Tibial artery (tissue), 4 donors: Measurements from ENCODE around the gene MAP3K7CL.

ENCODE experiments used
- DNase-seq, 2 donors: peaks; one replicate each; pipeline ENCODE4 v3.0.0-alpha.2; 2019
- H3K27ac ChIP-seq, 2 donors: fragments of 200-600 bp; sonication (generic) in 1 of 2; 1 replicate in 1 of 2; 2 replicates in 1 of 2; pipeline ENCODE4 v1.5.1; 2018 to 2019; ENCODE audit warnings: mild to moderate bottlenecking in 1 of 2
- H3K27me3 ChIP-seq, 2 donors: fragments of 200-600 bp; sonication (generic) in 1 of 2; one replicate each; pipeline versions ENCODE4 v1.5.1 to v1.6.0; 2016 to 2019
- H3K36me3 ChIP-seq, 3 donors: fragments of 200-600 bp; sonication (generic) in 2 of 3; one replicate each; pipeline ENCODE4 v1.5.1; 2016 to 2019; ENCODE audit warnings: mild to moderate bottlenecking in 2 of 3
- H3K4me1 ChIP-seq, 4 donors: fragments of 200-600 bp; sonication (generic) in 2 of 4; 1 replicate in 3 of 4; 2 replicates in 1 of 4; pipeline ENCODE4 v1.5.1; 2016 to 2019
- H3K4me3 ChIP-seq, 2 donors: fragments of 200-600 bp; sonication (generic) in 1 of 2; 1 replicate in 1 of 2; 2 replicates in 1 of 2; pipeline ENCODE4 v1.5.1; 2018 to 2019; ENCODE audit warnings: mild to moderate bottlenecking in 2 of 2
- H3K9me3 ChIP-seq, 3 donors: fragments of 200-600 bp; sonication (generic) in 1 of 3; one replicate each; pipeline ENCODE4 v1.5.1; 2016 to 2019
- CTCF ChIP-seq, 2 experiments: fragments of 200-600 bp in 1 of 2; fragments of 450-650 bp in 1 of 2; IDR thresholded peaks; one replicate each; pipeline ENCODE4 v1.5.1; 2017 to 2019; ENCODE audit warnings: antibody characterized with exemption in 2 of 2, mild to moderate bottlenecking in 1 of 2, moderate library complexity in 1 of 2
- intact Hi-C: fragments of 100-400 bp; cut with DNase I; formaldehyde crosslinking; loops from one replicate; pipeline ENCODE4 v1.15.0; 2023; ENCODE audit warnings: low total_unique reads

The MAP3K7CL gene

DNA sequence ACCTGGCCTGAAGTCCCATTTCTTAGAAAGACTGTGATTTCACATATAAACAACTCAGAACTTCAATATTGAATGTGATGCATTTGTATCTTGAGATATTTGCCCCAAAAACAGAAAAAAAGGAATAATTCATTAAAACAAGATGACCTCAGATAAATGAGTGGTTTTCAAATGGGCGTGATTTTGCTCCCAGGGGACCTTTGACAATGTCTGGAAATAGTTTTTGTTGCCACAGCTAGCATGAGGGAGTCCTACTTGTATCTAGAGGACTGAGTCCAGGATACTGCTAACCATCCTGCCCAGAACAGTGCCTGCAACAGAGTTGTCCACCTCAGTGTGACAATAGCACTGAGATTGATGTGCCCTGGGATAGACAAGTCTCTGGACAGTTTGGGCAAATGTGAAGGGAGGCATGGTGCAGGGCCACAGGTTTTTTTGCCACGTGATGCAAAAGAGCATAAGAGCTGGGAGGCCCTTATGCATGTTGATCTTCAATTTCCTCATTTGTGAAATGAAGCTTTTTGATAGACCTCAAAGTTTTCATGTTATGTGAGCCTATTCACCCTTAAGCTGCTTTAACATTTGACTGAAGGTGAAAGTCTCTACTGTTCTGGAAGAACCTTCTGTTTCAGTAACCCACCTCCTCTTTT, 46.2 kb downstream of the MAP3K7CL start:
- intact Hi-C loops, result no loop called here
- no peak for DNase-seq
- Histone ChIP-seq H3K4me1 (peaks cover 0 to 23% (median 21%) of the 10 kb centered on the region in 4 donors), H3K27me3 (no peaks in the 10 kb centered on the region), H3K9me3 (no peaks in the 10 kb centered on the region), H3K27ac (peak overlapping the region; percentile 44 to 60), H3K36me3 (no peaks in the 10 kb centered on the region), H3K4me3 (no peak overlapping the region)
- TF ChIP-seq CTCF (IDR thresholded peaks at IDR 0.05), result no peak

DNA sequence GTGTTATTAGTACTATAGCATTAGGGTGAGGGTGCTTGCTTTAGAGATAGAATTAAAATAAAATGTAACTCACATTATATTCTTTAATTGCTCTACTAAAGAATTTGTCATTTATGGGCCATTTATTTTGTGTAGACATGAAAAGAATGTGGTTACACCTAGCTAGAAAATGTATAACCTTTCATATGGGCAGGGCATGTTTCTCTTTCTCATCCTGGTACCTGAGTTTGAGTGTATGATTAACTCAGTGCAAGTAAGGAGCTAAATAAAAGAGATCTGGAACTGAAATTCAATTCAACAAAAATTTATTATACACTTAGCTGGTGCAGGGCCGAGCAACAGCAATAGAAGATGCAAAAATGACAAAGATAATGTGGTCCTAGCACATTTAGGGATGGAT, 47.4 kb downstream of the MAP3K7CL start:
- TF ChIP-seq CTCF (IDR thresholded peaks at IDR 0.05), result no peak
- intact Hi-C loops, result no loop called here

GRCh38 chr21:29178926-29179325, 48.5 kb downstream of the MAP3K7CL start:
- no peak for TF ChIP-seq CTCF (IDR thresholded peaks at IDR 0.05)
- intact Hi-C loops, result no loop called here
- no peak overlapping the region for H3K27ac ChIP-seq
- H3K4me1 ChIP-seq, result peaks cover 0 to 44% (median 30%) of the 10 kb centered on the region in 4 donors
- H3K4me3 ChIP-seq, result no peak overlapping the region
- H3K9me3 ChIP-seq, result no peaks in the 10 kb centered on the region
- H3K27me3 ChIP-seq, result no peaks in the 10 kb centered on the region
- DNase-seq, result no peak
- H3K36me3 ChIP-seq, result no peaks in the 10 kb centered on the region

More for the DNA sequence above, 47.4 kb downstream of the MAP3K7CL start:
- Histone ChIP-seq H3K4me3 (no peak overlapping the region), H3K27me3 (no peaks in the 10 kb centered on the region), H3K4me1 (peaks cover 0 to 33% (median 26%) of the 10 kb centered on the region in 4 donors), H3K27ac (no peak overlapping the region), H3K36me3 (no peaks in the 10 kb centered on the region), H3K9me3 (no peaks in the 10 kb centered on the region)
- DNase-seq, result no peak

GRCh38 chr21:29179503-29179902, 49.1 kb downstream of the MAP3K7CL start:
- H3K27ac ChIP-seq, result no peak overlapping the region
- no peaks in the 10 kb centered on the region for H3K27me3 ChIP-seq
- H3K36me3 ChIP-seq, result no peaks in the 10 kb centered on the region
- TF ChIP-seq CTCF (IDR thresholded peaks at IDR 0.05), result no peak
- H3K4me3 ChIP-seq, result no peak overlapping the region
- DNase-seq, result no peak
- intact Hi-C loops, result no loop called here
- H3K4me1 ChIP-seq, result peaks cover 0 to 46% (median 28%) of the 10 kb centered on the region in 4 donors
- no peaks in the 10 kb centered on the region for H3K9me3 ChIP-seq

DNA sequence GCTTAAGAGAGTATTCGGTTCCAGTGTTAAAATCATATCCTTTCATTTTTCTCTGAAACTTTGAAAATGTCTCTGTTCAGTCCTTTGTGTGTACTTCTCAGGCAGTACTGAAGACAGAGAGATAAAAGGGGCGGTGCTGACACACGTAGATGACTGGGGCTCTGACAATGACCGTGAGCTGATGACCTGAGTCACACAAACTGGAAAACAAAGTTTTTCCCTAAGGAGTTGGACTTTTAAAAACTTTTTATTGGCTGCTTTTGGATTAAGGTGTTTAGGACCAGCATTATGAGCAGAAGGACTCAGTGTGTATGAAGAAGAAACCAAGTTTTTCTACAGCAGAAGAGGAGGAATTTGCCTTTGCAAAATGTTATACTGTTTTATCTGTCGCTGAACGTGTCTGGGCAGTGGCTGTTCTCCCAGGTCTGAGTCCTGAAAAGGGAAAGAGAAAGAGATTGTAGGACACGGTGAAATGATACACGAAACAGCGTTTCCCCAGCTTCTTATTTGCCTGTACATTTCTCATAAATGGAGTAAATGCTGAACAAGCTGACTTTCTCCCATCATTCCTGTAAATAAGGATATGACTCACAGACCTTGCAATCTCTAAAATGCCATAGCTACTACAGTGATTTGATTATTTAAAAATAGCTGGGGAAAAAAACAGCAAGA, 51.5 kb downstream of the MAP3K7CL start:
- H3K4me3 ChIP-seq, result peak overlapping the region; percentile 42 to 44
- no peak for TF ChIP-seq CTCF (IDR thresholded peaks at IDR 0.05)
- no peak for DNase-seq
- intact Hi-C loops, result no loop called here
- peaks cover 0 to 42% (median 18%) of the 10 kb centered on the region in 4 donors for H3K4me1 ChIP-seq
- H3K27ac ChIP-seq, result peak overlapping the region; percentile 71 to 82
- H3K27me3 ChIP-seq, result no peaks in the 10 kb centered on the region
- no peaks in the 10 kb centered on the region for H3K36me3 ChIP-seq
- no peaks in the 10 kb centered on the region for H3K9me3 ChIP-seq
